ENCODE results near the gene JPH2. TPM values are rescaled to one million over a fixed set of nuclear protein-coding genes. Genes with fewer than 3 reads are reported as not detected.

JPH2 gene
- total RNA-seq, 4 donors from 2014 or later = 173 to 442 (median 242) TPM

DNA sequence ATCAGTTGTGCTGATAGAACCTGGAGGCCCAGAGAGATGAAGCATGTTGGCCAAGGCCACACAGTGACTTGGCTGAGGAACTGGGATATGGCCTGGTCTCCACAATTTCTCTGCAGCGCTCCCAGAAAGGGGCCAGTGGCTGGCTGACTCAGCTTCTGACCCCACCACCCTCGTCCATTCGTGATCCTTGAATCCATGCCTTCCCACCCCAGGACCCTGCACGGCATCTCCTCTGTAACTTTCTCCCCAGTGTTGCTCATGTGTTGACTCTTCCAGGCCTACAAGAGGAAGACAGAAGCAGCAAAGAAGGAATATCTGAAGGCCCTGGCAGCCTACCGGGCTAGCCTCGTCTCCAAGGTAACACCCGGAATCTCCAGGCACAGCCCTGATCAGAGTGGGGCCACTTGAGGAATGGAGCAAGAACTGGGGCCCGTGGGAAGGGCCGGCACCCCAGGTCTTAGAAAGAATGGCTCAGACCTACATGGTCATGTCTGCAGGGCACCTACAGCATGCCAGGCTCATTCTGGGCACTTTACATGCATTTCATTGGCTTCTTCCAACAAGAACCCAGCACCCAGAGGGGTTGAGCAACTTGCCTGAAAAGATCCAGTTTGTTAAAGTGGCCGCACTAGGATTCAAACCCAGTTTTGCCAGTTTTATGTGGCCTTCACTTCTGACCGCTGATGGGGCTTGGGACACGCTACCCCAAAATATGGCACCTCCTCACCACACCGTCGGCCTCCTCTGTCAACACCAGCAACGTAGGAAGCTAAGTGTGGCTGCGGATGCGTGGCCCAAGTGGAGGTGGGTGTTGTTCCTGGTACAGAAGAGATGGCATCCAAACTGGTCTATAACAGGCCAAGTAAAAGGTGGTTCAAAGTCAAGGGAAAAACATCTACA is 122.2 kb downstream of the JPH2 start:
- TF ChIP-seq POLR2A (IDR thresholded peaks at IDR 0.05) (no peak), POLR2AphosphoS5 (IDR thresholded peaks at IDR 0.05) (no peak), EP300 (IDR thresholded peaks at IDR 0.05) (no peak)
- TF ChIP-seq, protein P1, sequence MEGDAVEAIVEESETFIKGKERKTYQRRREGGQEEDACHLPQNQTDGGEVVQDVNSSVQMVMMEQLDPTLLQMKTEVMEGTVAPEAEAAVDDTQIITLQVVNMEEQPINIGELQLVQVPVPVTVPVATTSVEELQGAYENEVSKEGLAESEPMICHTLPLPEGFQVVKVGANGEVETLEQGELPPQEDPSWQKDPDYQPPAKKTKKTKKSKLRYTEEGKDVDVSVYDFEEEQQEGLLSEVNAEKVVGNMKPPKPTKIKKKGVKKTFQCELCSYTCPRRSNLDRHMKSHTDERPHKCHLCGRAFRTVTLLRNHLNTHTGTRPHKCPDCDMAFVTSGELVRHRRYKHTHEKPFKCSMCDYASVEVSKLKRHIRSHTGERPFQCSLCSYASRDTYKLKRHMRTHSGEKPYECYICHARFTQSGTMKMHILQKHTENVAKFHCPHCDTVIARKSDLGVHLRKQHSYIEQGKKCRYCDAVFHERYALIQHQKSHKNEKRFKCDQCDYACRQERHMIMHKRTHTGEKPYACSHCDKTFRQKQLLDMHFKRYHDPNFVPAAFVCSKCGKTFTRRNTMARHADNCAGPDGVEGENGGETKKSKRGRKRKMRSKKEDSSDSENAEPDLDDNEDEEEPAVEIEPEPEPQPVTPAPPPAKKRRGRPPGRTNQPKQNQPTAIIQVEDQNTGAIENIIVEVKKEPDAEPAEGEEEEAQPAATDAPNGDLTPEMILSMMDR (IDR thresholded peaks at IDR 0.05) = no peak
- Histone ChIP-seq H3K27me3 (no peaks in the 10 kb centered on the region), H3K27ac (no peak overlapping the region), H3K4me1 (no peaks in the 10 kb centered on the region), H3K9me3 (no peaks in the 10 kb centered on the region), H3K4me3 (no peak overlapping the region), H3K36me3 (peaks cover 0 to 57% of the 10 kb centered on the region in 2 donors)
- WGBS, 2 donors (ENCODE audit: low coverage in 1 of 2) = 90 to 93% methylated on average over 3 to 9 of the region's 17 CpGs
- no peak for ATAC-seq

Other genes starting within 250 kb of the JPH2 start
- gene OSER1, start 23.6 kb upstream of the JPH2 start, total RNA-seq = 10 to 100 TPM; 47.6 to 97.3 (median 70.3) TPM
- under 1 TPM in 1 of 4 donors, not detected in 3; 0.67 TPM for gene GDAP1L1, start 60.1 kb upstream of the JPH2 start, total RNA-seq
- 10 to 100 TPM in 2 of 4 donors, 1 to 10 TPM in 2; 8.0 to 12.1 (median 9.6) TPM for gene FITM2, start 124.0 kb upstream of the JPH2 start, total RNA-seq
- not detected for gene R3HDML, start 149.9 kb upstream of the JPH2 start, total RNA-seq
- not detected for gene HNF4A, start 168.5 kb upstream of the JPH2 start, total RNA-seq